ENCODE data around the gene ZNF532. TPM values are rescaled to one million over a fixed set of nuclear protein-coding genes. Genes with fewer than 3 reads are reported as not detected.

Gene ZNF532
- total and polyA plus RNA-seq, 2 of the 13 experiments (the other 11 are each of a cell fraction or from before 2014, with no cell fraction given), result not detected

DNA sequence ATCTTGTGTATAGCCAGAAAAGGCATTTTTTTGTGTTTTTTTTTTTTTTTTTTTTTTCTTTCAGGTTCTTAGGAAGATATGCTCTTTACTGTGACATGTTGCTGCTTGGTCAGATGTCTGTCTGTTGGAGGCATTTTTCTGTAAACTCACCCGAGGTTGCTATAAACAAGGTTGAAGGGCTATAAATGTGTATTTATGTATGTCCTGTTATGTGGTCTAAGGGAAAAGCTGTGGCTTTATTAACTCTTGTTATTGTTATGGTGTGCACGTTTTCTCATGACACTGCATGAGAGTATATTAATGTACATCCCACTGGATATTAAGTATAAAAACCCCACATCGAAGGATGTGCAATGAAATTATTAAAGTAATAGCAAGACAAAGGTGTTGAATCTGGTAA, 102.0 kb downstream of the ZNF532 start:
- H3K79me2 ChIP-seq (ENCODE audit: insufficient read depth, low read length), result no peaks in the 10 kb centered on the region
- peaks cover 0 to 53% of the 10 kb centered on the region in 2 experiments; a peak in 4 of 5 replicates for H3K27me3 ChIP-seq (ENCODE audit: control insufficient read depth in 1 of 2, insufficient read depth in 2 of 2, low read length in 2 of 2)
- in situ Hi-C loops (cut with HindIII; ENCODE audit: extremely low pct_ligation_motif_present, low pct_unique_long_range_greater_than_20kb), result no loop called here
- no peaks in the 10 kb centered on the region for H4K20me1 ChIP-seq (ENCODE audit: insufficient read depth, low read length)
- ATAC-seq, result no peak
- no peaks in the 10 kb centered on the region for H3K36me3 ChIP-seq (replicated peaks in 1 of 2; ENCODE audit: control insufficient read depth in 1 of 2, insufficient read depth in 2 of 2, low read length in 2 of 2)
- no TSS peak for BruUV-seq (replicated peaks)
- WGBS (ENCODE audit: low lambda C conversion rate), result 23% methylated on average over 3 of the region's 3 CpGs
- H2AFZ ChIP-seq (ENCODE audit: low read length), result no peak overlapping the region
- no peak for FAIRE-seq
- ChIA-PET CTCF (ENCODE audit: low intra/inter-chr PET ratio, low total read pairs) (no interaction called here), POLR2A (no interaction called here)
- DNase-seq (ENCODE audit: low spot score), result no peak
- H3K9me3 ChIP-seq (ENCODE audit: low read length), result no peaks in the 10 kb centered on the region
- no peak overlapping the region for H3K4me2 ChIP-seq (ENCODE audit: low read depth, low read length)
- H3K9ac ChIP-seq (ENCODE audit: insufficient read depth, low read depth, low read length), result no peak overlapping the region
- intact Hi-C loops (cut with micrococcal nuclease; ENCODE audit: unreplicated experiment), result no loop called here
- TF ChIP-seq NCOA1 (CRISPR knock-in tag; IDR thresholded peaks at IDR 0.05), result no peak
- TF ChIP-seq, protein P1, sequence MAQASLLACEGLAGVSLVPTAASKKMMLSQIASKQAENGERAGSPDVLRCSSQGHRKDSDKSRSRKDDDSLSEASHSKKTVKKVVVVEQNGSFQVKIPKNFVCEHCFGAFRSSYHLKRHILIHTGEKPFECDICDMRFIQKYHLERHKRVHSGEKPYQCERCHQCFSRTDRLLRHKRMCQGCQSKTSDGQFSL (CRISPR knock-in tag; IDR thresholded peaks at IDR 0.05), result no peak
- no peak for TF ChIP-seq ZNF629 (CRISPR knock-in tag; conservative IDR thresholded peaks at IDR 0.05)
- TF ChIP-seq, protein P2, sequence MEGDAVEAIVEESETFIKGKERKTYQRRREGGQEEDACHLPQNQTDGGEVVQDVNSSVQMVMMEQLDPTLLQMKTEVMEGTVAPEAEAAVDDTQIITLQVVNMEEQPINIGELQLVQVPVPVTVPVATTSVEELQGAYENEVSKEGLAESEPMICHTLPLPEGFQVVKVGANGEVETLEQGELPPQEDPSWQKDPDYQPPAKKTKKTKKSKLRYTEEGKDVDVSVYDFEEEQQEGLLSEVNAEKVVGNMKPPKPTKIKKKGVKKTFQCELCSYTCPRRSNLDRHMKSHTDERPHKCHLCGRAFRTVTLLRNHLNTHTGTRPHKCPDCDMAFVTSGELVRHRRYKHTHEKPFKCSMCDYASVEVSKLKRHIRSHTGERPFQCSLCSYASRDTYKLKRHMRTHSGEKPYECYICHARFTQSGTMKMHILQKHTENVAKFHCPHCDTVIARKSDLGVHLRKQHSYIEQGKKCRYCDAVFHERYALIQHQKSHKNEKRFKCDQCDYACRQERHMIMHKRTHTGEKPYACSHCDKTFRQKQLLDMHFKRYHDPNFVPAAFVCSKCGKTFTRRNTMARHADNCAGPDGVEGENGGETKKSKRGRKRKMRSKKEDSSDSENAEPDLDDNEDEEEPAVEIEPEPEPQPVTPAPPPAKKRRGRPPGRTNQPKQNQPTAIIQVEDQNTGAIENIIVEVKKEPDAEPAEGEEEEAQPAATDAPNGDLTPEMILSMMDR (CRISPR knock-in tag; IDR thresholded peaks at IDR 0.05), result no peak
- no peak for TF ChIP-seq SP2 (CRISPR knock-in tag; IDR thresholded peaks at IDR 0.05)
- no peak for TF ChIP-seq EZH2 (conservative IDR thresholded peaks at IDR 0.05; ENCODE audit: low read depth, low read length)
- TF ChIP-seq, protein P3, sequence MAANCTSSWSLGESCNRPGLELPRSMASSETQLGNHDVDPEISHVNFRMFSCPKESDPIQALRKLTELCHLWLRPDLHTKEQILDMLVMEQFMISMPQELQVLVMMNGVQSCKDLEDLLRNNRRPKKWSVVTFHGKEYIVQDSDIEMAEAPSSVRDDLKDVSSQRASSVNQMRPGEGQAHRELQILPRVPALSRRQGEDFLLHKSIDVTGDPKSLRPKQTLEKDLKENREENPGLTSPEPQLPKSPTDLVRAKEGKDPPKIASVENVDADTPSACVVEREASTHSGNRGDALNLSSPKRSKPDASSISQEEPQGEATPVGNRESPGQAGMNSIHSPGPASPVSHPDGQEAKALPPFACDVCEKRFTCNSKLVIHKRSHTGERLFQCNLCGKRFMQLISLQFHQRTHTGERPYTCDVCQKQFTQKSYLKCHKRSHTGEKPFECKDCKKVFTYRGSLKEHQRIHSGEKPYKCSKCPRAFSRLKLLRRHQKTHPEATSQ (CRISPR knock-in tag; IDR thresholded peaks at IDR 0.05; ENCODE audit: borderline replicate concordance), result no peak
- no peak for TF ChIP-seq BCL6 (CRISPR knock-in tag; IDR thresholded peaks at IDR 0.05)
- TF ChIP-seq, protein P4, sequence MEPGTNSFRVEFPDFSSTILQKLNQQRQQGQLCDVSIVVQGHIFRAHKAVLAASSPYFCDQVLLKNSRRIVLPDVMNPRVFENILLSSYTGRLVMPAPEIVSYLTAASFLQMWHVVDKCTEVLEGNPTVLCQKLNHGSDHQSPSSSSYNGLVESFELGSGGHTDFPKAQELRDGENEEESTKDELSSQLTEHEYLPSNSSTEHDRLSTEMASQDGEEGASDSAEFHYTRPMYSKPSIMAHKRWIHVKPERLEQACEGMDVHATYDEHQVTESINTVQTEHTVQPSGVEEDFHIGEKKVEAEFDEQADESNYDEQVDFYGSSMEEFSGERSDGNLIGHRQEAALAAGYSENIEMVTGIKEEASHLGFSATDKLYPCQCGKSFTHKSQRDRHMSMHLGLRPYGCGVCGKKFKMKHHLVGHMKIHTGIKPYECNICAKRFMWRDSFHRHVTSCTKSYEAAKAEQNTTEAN (CRISPR knock-in tag; conservative IDR thresholded peaks at IDR 0.05), result no peak
- TF ChIP-seq ZNF446 (CRISPR knock-in tag; IDR thresholded peaks at IDR 0.05), result no peak
- TF ChIP-seq ZNF260 (CRISPR knock-in tag; IDR thresholded peaks at IDR 0.05; ENCODE audit: borderline replicate concordance, low read depth), result no peak
- no peak for TF ChIP-seq ZFP36 (IDR thresholded peaks at IDR 0.05; ENCODE audit: borderline replicate concordance, low read depth, low read length, partially characterized antibody)
- no peak for TF ChIP-seq ESRRA (CRISPR knock-in tag; IDR thresholded peaks at IDR 0.05; ENCODE audit: low read depth)
- TF ChIP-seq, protein P5, sequence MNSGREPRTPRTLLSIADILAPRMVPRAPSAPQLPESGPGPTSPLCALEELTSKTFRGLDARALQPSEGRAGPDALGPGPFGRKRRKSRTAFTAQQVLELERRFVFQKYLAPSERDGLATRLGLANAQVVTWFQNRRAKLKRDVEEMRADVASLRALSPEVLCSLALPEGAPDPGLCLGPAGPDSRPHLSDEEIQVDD (CRISPR knock-in tag; IDR thresholded peaks at IDR 0.05; ENCODE audit: borderline replicate concordance), result no peak
- TF ChIP-seq TARDBP (CRISPR knock-in tag; IDR thresholded peaks at IDR 0.05), result no peak
- TF ChIP-seq RAD21 (CRISPR knock-in tag; IDR thresholded peaks at IDR 0.05), result no peak
- H3K27ac ChIP-seq (ENCODE audit: extremely low read length, insufficient read depth, low read length), result no peak overlapping the region
- H3K4me1 ChIP-seq (ENCODE audit: insufficient read depth, low read length), result no peaks in the 10 kb centered on the region
- H3K4me3 ChIP-seq (replicated peaks in 1 of 3; ENCODE audit: insufficient read depth in 1 of 3, low read depth in 2 of 3, low read length in 3 of 3), result no peak overlapping the region
